ENCODE measurements around the gene RBBP8NL.

DNA sequence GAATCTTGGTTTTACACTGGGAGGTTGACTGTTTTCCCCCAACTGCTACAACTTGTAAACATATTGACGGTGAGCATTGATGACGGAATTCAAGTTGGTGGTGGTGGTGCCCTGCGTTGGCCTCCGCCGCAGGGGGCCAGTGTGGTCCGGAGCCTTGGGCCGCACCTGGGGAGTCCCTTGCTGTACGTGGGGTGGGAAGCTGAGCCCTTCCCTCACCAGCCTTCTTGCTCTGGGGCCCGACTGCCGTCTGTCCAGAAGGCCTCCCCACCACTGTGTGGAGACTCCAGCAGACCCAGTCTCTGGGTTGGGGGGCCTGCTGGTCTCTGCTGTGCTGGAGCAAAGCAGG is 37.1 kb upstream of the RBBP8NL start:
- TF ChIP-seq, protein P1, sequence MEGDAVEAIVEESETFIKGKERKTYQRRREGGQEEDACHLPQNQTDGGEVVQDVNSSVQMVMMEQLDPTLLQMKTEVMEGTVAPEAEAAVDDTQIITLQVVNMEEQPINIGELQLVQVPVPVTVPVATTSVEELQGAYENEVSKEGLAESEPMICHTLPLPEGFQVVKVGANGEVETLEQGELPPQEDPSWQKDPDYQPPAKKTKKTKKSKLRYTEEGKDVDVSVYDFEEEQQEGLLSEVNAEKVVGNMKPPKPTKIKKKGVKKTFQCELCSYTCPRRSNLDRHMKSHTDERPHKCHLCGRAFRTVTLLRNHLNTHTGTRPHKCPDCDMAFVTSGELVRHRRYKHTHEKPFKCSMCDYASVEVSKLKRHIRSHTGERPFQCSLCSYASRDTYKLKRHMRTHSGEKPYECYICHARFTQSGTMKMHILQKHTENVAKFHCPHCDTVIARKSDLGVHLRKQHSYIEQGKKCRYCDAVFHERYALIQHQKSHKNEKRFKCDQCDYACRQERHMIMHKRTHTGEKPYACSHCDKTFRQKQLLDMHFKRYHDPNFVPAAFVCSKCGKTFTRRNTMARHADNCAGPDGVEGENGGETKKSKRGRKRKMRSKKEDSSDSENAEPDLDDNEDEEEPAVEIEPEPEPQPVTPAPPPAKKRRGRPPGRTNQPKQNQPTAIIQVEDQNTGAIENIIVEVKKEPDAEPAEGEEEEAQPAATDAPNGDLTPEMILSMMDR (IDR thresholded peaks at IDR 0.05; ENCODE audit: borderline replicate concordance, extremely low read depth, low read length, poor library complexity, severe bottlenecking) = no peak
- TF ChIP-seq EZH2 (IDR thresholded peaks at IDR 0.05; ENCODE audit: borderline replicate concordance, low read depth, low read length, severe bottlenecking) = no peak

All from DND-41 (cell line).